Measurements from ENCODE around the gene F2R.

DNA sequence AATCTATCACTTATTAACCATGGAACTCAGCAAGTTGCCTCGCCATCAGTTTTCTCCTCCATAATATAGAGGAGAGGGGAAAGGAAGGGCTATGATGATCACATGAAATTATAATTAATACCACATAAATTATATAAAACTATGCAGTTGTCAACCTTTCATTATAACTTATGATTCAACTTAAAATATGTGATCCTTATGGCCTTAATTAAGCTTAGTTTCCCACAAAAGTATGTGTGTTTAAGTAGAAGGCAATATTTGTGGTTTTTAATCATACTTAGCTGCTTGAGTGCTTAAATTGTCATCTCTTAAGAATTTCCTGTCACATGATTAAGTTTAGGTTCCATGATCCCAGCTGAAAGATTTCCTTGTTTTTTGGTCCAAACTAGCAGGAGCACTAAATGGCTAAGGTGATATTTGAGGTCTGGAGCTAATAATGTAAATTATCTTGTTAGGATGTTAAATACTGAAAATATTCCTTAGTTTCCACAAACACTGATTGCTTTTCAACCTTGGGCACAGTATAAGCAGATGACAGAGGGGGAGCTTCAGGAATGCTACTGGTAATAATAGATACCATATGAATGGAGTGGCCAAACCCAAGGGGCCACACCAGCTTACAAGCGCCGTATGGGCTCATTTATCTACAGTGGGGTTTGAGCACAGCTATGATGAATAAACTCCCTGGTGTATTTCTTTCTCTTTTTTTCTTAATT, 26.4 kb upstream of the F2R start:
- no peak for TF ChIP-seq POLR2A (IDR thresholded peaks at IDR 0.05; ENCODE audit: low read length)
- TF ChIP-seq GATA1 (IDR thresholded peaks at IDR 0.05; ENCODE audit: low read depth, low read length), result no peak

Measured in erythroblast (primary cell).